Measurements from ENCODE around the gene WWOX. TPM values are rescaled to one million over a fixed set of nuclear protein-coding genes. Genes with fewer than 3 reads are reported as not detected.

The WWOX gene
- total and polyA plus RNA-seq, 7 donors: 7.1 to 46.8 (median 16.1) TPM

GRCh38 chr16:78915811-78916345 is 816.4 kb downstream of the WWOX start:
- intact Hi-C loops (cut with DNase I): no loop called here

GRCh38 chr16:78916928-78917545 is 817.6 kb downstream of the WWOX start:
- H3K4me3 ChIP-seq: no peak overlapping the region
- no peaks in the 10 kb centered on the region for H3K36me3 ChIP-seq
- no peak for TF ChIP-seq POLR2A (IDR thresholded peaks at IDR 0.05)
- no peak for TF ChIP-seq EP300 (IDR thresholded peaks at IDR 0.05)
- no peak for TF ChIP-seq POLR2AphosphoS5 (IDR thresholded peaks at IDR 0.05)
- no peak for TF ChIP-seq CTCF (IDR thresholded peaks at IDR 0.05)
- 80 to 82% methylated on average over 7 of the region's 7 CpGs for WGBS, 2 donors
- intact Hi-C loops (cut with DNase I): no loop called here
- H3K27me3 ChIP-seq: no peaks in the 10 kb centered on the region
- H3K27ac ChIP-seq: no peak overlapping the region
- no peak for DNase-seq
- H3K9me3 ChIP-seq: peaks cover 0 to 9% (median under 1%) of the 10 kb centered on the region in 4 donors
- H3K4me1 ChIP-seq: no peaks in the 10 kb centered on the region

More at GRCh38 chr16:78915811-78916345, 816.4 kb downstream of the WWOX start:
- 76 to 78% methylated on average over 9 of the region's 9 CpGs for WGBS, 2 donors
- H3K9me3 ChIP-seq: peaks cover 0 to 2% (median 0%) of the 10 kb centered on the region in 4 donors
- no peak overlapping the region for H3K4me3 ChIP-seq
- H3K4me1 ChIP-seq: no peaks in the 10 kb centered on the region
- no peaks in the 10 kb centered on the region for H3K27me3 ChIP-seq
- TF ChIP-seq POLR2A (IDR thresholded peaks at IDR 0.05) (no peak), POLR2AphosphoS5 (IDR thresholded peaks at IDR 0.05) (no peak)
- H3K27ac ChIP-seq: no peak overlapping the region
- DNase-seq: no peak
- no peaks in the 10 kb centered on the region for H3K36me3 ChIP-seq

- Histone ChIP-seq H3K36me3 (no peaks in the 10 kb centered on the region), H3K27ac (no peak overlapping the region), H3K9me3 (peaks cover 0 to 10% (median under 1%) of the 10 kb centered on the region in 4 donors), H3K4me1 (no peaks in the 10 kb centered on the region), H3K27me3 (no peaks in the 10 kb centered on the region), H3K4me3 (no peak overlapping the region)
- intact Hi-C loops (cut with DNase I): no loop called here
- 85 to 89% methylated on average over 8 of the region's 8 CpGs for WGBS, 2 donors
- DNase-seq: no peak
- TF ChIP-seq POLR2A (IDR thresholded peaks at IDR 0.05) (no peak), POLR2AphosphoS5 (IDR thresholded peaks at IDR 0.05) (no peak), EP300 (IDR thresholded peaks at IDR 0.05) (no peak), CTCF (IDR thresholded peaks at IDR 0.05) (no peak)
Measured at GRCh38 chr16:78918805-78919305, 819.4 kb downstream of the WWOX start.

- TF ChIP-seq POLR2AphosphoS5 (IDR thresholded peaks at IDR 0.05): no peak
- no peak for TF ChIP-seq EP300 (IDR thresholded peaks at IDR 0.05)
- no peak for TF ChIP-seq POLR2A (IDR thresholded peaks at IDR 0.05)
- TF ChIP-seq CTCF (IDR thresholded peaks at IDR 0.05): no peak
- H3K27ac ChIP-seq: no peak overlapping the region
- no peaks in the 10 kb centered on the region for H3K27me3 ChIP-seq
- peaks cover 0 to 10% (median under 1%) of the 10 kb centered on the region in 4 donors for H3K9me3 ChIP-seq
- H3K4me3 ChIP-seq: no peak overlapping the region
- 77 to 89% methylated on average over 8 of the region's 8 CpGs for WGBS, 2 donors
- H3K36me3 ChIP-seq: no peaks in the 10 kb centered on the region
- no peak for DNase-seq
- H3K4me1 ChIP-seq: no peaks in the 10 kb centered on the region
- intact Hi-C loops (cut with DNase I): no loop called here
Measured at GRCh38 chr16:78919852-78920251, 820.4 kb downstream of the WWOX start.

GRCh38 chr16:78920621-78921020 is 821.2 kb downstream of the WWOX start:
- Histone ChIP-seq H3K27me3 (no peaks in the 10 kb centered on the region), H3K4me1 (no peaks in the 10 kb centered on the region), H3K36me3 (no peaks in the 10 kb centered on the region), H3K4me3 (no peak overlapping the region), H3K9me3 (peaks cover 0 to 10% (median under 1%) of the 10 kb centered on the region in 4 donors), H3K27ac (no peak overlapping the region)
- TF ChIP-seq POLR2A (IDR thresholded peaks at IDR 0.05): no peak
- TF ChIP-seq POLR2AphosphoS5 (IDR thresholded peaks at IDR 0.05): no peak
- no peak for TF ChIP-seq CTCF (IDR thresholded peaks at IDR 0.05)
- TF ChIP-seq EP300 (IDR thresholded peaks at IDR 0.05): no peak
- 70 to 79% methylated on average over 3 of the region's 3 CpGs for WGBS, 2 donors
- DNase-seq: no peak
- intact Hi-C loops (cut with DNase I): no loop called here
